Liver (tissue), 9 donors: ENCODE results near the gene AXIN2. TPM values are rescaled to one million over a fixed set of nuclear protein-coding genes. Genes with fewer than 3 reads are reported as not detected.

Experiments used
- DNase-seq: peaks from one replicate; pipeline ENCODE4 v3.0.0-alpha.2; 2017; ENCODE audit warnings: low spot score
- H3K27ac ChIP-seq, 2 donors: one replicate each; pipeline ENCODE4 v1.7.0; 2013; ENCODE audit warnings: inconsistent platforms in 2 of 2, low read length in 2 of 2, control low read depth in 1 of 2, low read depth in 1 of 2, mild to moderate bottlenecking in 1 of 2
- H3K27me3 ChIP-seq, 4 donors: one replicate each; pipeline versions ENCODE4 v1.6.1 to v1.7.0; 2013; ENCODE audit warnings: low read length in 3 of 4, inconsistent platforms in 1 of 4, mild to moderate bottlenecking in 1 of 4, moderate library complexity in 1 of 4; ENCODE audit not compliant: control insufficient read depth in 4 of 4, insufficient read depth in 4 of 4
- H3K36me3 ChIP-seq, 4 donors: one replicate each; pipeline versions ENCODE4 v1.6.1 to v1.7.0; 2013; ENCODE audit warnings: low read length in 3 of 4, mild to moderate bottlenecking in 3 of 4, low read depth in 1 of 4, moderate library complexity in 1 of 4; ENCODE audit not compliant: control insufficient read depth in 4 of 4, insufficient read depth in 3 of 4
- H3K4me1 ChIP-seq, 4 donors: one replicate each; pipeline versions ENCODE4 v1.6.1 to v1.7.0; 2013; ENCODE audit warnings: low read length in 3 of 4, mild to moderate bottlenecking in 3 of 4, moderate library complexity in 1 of 4; ENCODE audit not compliant: control insufficient read depth in 4 of 4, insufficient read depth in 4 of 4
- H3K4me3 ChIP-seq, 3 donors: one replicate each; pipeline versions ENCODE4 v1.6.1 to v1.7.0; 2013; ENCODE audit warnings: low read length in 3 of 3, control low read depth in 1 of 3, low read depth in 1 of 3, mild to moderate bottlenecking in 1 of 3
- H3K9ac ChIP-seq, 2 donors: one replicate each; pipeline ENCODE4 v1.7.0; 2013; ENCODE audit warnings: low read length in 2 of 2, mild to moderate bottlenecking in 2 of 2, moderate library complexity in 2 of 2, control low read depth in 1 of 2, low read depth in 1 of 2
- H3K9me3 ChIP-seq, 4 donors: one replicate each; pipeline versions ENCODE4 v1.6.1 to v1.7.0; 2013; ENCODE audit warnings: low read length in 3 of 4; ENCODE audit not compliant: control insufficient read depth in 4 of 4
- EGR1 ChIP-seq, 2 donors: IDR thresholded peaks; 2 replicates each; pipeline ENCODE4 v1.6.1; 2016 to 2018; ENCODE audit warnings: antibody characterized with exemption in 2 of 2, low read depth in 2 of 2
- FOXA1 ChIP-seq: IDR thresholded peaks from 2 replicates; pipeline ENCODE4 v1.6.1; 2016; ENCODE audit warnings: antibody characterized with exemption
- FOXA2 ChIP-seq: IDR thresholded peaks from 2 replicates; pipeline ENCODE4 v1.6.1; 2016; ENCODE audit warnings: antibody characterized with exemption
- GABPA ChIP-seq, 2 donors: IDR thresholded peaks in 1 of 2; conservative IDR thresholded peaks in 1 of 2; 2 replicates each; pipeline ENCODE4 v1.6.1; 2016; ENCODE audit warnings: antibody characterized with exemption in 2 of 2, mild to moderate bottlenecking in 1 of 2, moderate library complexity in 1 of 2
- HNF4A ChIP-seq, 2 donors: conservative IDR thresholded peaks; 2 replicates each; pipeline ENCODE4 v1.6.1; 2016; ENCODE audit warnings: antibody characterized with exemption in 2 of 2, mild to moderate bottlenecking in 2 of 2
- HNF4G ChIP-seq: IDR thresholded peaks from 2 replicates; pipeline ENCODE4 v1.6.1; 2016; ENCODE audit warnings: antibody characterized with exemption
- JUND ChIP-seq, 2 donors: IDR thresholded peaks; 2 replicates each; pipeline ENCODE4 v1.6.1; 2016; ENCODE audit warnings: antibody characterized with exemption in 2 of 2
- RAD21 ChIP-seq, 2 donors: IDR thresholded peaks; 2 replicates each; pipeline ENCODE4 v1.6.1; 2016; ENCODE audit warnings: antibody characterized with exemption in 2 of 2, mild to moderate bottlenecking in 2 of 2
- RXRA ChIP-seq, 2 donors: IDR thresholded peaks; 2 replicates each; pipeline ENCODE4 v1.6.1; 2017 to 2018; ENCODE audit warnings: antibody characterized with exemption in 2 of 2, mild to moderate bottlenecking in 1 of 2
- TAF1 ChIP-seq: conservative IDR thresholded peaks from 2 replicates; pipeline ENCODE4 v1.6.1; 2016; ENCODE audit warnings: antibody characterized with exemption, mild to moderate bottlenecking
- YY1 ChIP-seq: IDR thresholded peaks from 2 replicates; pipeline ENCODE4 v1.6.1; 2016; ENCODE audit warnings: antibody characterized with exemption, mild to moderate bottlenecking
- WGBS: extraction: QIAGEN DNeasy Blood & Tissue Kit; methylation state at CpG from one replicate; pipeline ENCODE4 v1.1.7; 2013; 5-methylcytosine and 5-hydroxymethylcytosine counted together
- polyA plus RNA-seq, 2 donors: library from polyadenylated mRNA; stranded (reverse) in 1 of 2; unstranded in 1 of 2; fragments of 200-250 nt in 1 of 2; fragments of >200 nt in 1 of 2; fragmentation: Nextera tagmentation in 1 of 2; extraction: Ambion mirVana in 1 of 2; gene quantifications; one replicate each; pipeline versions ENCODE4 v1.2.1 to v1.2.3, GENCODE V29; 2013 to 2015
- total RNA-seq, 2 donors: library from RNA; depleted of rRNA; stranded (reverse); fragments of >200 nt; gene quantifications; one replicate each; pipeline ENCODE4 v1.2.3, GENCODE V29; 2014
- TF ChIP-seq, protein P1 (sequence below): IDR thresholded peaks from 2 replicates; pipeline ENCODE4 v1.6.1; 2016; ENCODE audit warnings: antibody characterized with exemption, mild to moderate bottlenecking
- TF ChIP-seq, protein P2 (sequence below): IDR thresholded peaks from 2 replicates; pipeline ENCODE4 v1.6.1; 2016; ENCODE audit warnings: antibody characterized with exemption
- TF ChIP-seq, protein P3 (sequence below): fragments of 150-350 bp; IDR thresholded peaks from 2 replicates; pipeline ENCODE4 v1.5.1; 2017; ENCODE audit warnings: improper control_type of control experiment, low read depth, low read length; ENCODE audit not compliant: missing input control
- TF ChIP-seq, protein P4 (sequence below): IDR thresholded peaks from 2 replicates; pipeline ENCODE4 v1.6.1; 2016; ENCODE audit warnings: antibody characterized with exemption
- TF ChIP-seq, protein P5 (sequence below): IDR thresholded peaks from 2 replicates; pipeline ENCODE4 v1.6.1; 2016; ENCODE audit warnings: antibody characterized with exemption
- donor health status: healthy.
- donor health status: healthy.
- donor health status: healthy.
- donor health status: healthy.
- donor health status: healthy.

Gene AXIN2
- total and polyA plus RNA-seq, 4 donors = 0.33 to 3.5 (median 1.5) TPM

DNA sequence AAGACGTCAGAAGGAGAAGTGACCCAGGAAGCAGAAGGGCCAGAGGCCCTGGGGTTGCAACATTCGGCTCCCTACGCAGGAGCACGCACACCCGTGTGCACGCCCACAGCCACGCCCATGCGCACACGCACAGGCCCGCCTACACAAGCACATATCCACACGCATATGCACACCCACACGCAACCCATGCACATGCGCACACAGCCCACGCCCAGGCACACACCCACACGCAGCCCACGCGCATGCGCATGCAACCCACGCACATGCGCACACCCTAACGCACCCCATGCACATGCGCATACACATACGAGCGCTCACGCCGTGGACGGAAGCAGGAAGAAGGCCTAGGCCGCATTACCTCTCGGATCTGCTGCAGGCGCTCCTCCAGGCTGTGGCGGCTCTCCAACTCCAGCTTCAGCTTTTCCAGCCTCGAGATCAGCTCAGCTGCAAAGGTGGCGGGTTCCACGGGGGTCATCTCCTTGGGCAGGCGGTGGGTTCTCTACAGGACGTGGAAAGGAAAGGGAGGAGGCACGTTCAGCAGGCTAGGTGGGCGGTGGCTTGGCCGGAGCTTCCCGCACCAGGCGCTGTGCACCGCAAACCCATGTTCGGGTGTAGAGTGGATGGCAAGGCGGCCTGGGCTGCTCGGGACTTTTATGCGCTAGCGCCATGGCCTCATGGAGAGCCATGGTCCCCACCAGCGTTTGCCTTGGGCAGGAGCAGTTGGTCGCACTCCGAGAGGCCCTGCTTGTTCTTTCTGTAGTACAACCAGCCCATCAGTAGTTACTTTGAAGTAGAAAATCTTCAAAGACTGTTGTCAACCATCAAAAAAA is 23.4 kb downstream of the AXIN2 start:
- Histone ChIP-seq H3K27me3 (no peaks in the 10 kb centered on the region), H3K36me3 (peaks cover 0 to 10% (median 2%) of the 10 kb centered on the region in 4 donors), H3K9me3 (no peaks in the 10 kb centered on the region), H3K9ac (no peak overlapping the region), H3K4me1 (no peaks in the 10 kb centered on the region), H3K4me3 (no peak overlapping the region), H3K27ac (no peak overlapping the region)
- WGBS = 94% methylated on average over 50 of the region's 50 CpGs
- no peak for TF ChIP-seq FOXA1
- TF ChIP-seq, protein P1, sequence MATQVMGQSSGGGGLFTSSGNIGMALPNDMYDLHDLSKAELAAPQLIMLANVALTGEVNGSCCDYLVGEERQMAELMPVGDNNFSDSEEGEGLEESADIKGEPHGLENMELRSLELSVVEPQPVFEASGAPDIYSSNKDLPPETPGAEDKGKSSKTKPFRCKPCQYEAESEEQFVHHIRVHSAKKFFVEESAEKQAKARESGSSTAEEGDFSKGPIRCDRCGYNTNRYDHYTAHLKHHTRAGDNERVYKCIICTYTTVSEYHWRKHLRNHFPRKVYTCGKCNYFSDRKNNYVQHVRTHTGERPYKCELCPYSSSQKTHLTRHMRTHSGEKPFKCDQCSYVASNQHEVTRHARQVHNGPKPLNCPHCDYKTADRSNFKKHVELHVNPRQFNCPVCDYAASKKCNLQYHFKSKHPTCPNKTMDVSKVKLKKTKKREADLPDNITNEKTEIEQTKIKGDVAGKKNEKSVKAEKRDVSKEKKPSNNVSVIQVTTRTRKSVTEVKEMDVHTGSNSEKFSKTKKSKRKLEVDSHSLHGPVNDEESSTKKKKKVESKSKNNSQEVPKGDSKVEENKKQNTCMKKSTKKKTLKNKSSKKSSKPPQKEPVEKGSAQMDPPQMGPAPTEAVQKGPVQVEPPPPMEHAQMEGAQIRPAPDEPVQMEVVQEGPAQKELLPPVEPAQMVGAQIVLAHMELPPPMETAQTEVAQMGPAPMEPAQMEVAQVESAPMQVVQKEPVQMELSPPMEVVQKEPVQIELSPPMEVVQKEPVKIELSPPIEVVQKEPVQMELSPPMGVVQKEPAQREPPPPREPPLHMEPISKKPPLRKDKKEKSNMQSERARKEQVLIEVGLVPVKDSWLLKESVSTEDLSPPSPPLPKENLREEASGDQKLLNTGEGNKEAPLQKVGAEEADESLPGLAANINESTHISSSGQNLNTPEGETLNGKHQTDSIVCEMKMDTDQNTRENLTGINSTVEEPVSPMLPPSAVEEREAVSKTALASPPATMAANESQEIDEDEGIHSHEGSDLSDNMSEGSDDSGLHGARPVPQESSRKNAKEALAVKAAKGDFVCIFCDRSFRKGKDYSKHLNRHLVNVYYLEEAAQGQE = no peak
- no peak for TF ChIP-seq GABPA (IDR thresholded peaks at IDR 0.05 in 1 of 2, conservative IDR thresholded peaks at IDR 0.05 in 1 of 2)
- no peak for TF ChIP-seq FOXA2
- no peak for DNase-seq

DNA sequence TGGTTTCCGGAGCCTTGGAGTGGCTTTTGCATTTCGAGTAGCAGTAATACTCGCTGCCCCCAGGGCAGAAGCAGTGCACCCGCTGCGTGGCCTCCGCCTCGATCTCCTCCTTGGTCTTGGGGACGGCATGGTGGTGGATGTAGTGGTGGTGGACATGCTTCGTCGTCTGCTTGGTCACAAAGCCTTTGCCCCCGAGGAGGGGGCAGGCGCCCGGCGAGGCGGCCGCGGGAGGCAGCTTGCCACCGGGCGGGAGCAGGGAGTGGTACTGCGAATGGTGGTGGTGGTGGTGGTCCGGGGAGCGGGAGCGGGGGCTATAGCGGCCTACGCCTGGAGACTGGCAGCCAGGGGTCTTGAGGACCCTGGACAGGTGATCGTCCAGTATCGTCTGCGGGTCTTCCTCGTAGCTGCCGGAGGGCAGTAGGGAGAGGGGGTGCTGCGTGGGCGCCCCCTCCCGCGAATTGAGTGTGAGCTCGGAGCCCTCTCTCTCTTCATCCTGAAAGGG is 24.1 kb downstream of the AXIN2 start:
- Histone ChIP-seq H3K27me3 (no peaks in the 10 kb centered on the region), H3K9ac (no peak overlapping the region), H3K9me3 (no peaks in the 10 kb centered on the region), H3K27ac (no peak overlapping the region), H3K36me3 (peaks cover 0 to 10% (median 2%) of the 10 kb centered on the region in 4 donors), H3K4me3 (no peak overlapping the region), H3K4me1 (peaks cover 0 to 3% (median under 1%) of the 10 kb centered on the region in 4 donors)
- 97% methylated on average over 35 of the region's 35 CpGs for WGBS
- no peak for DNase-seq
- no peak for TF ChIP-seq YY1
- TF ChIP-seq TAF1 = no peak
- TF ChIP-seq, protein P2, sequence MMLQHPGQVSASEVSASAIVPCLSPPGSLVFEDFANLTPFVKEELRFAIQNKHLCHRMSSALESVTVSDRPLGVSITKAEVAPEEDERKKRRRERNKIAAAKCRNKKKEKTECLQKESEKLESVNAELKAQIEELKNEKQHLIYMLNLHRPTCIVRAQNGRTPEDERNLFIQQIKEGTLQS = no peak
- no peak for TF ChIP-seq HNF4G
- TF ChIP-seq EGR1 (IDR thresholded peaks at IDR 0.05; ENCODE audit: low read depth in 2 of 2) = no peak
- no peak for TF ChIP-seq RXRA (IDR thresholded peaks at IDR 0.05)
- TF ChIP-seq HNF4A (conservative IDR thresholded peaks at IDR 0.05) = no peak
- no peak for TF ChIP-seq FOXA2
- TF ChIP-seq, protein P3, sequence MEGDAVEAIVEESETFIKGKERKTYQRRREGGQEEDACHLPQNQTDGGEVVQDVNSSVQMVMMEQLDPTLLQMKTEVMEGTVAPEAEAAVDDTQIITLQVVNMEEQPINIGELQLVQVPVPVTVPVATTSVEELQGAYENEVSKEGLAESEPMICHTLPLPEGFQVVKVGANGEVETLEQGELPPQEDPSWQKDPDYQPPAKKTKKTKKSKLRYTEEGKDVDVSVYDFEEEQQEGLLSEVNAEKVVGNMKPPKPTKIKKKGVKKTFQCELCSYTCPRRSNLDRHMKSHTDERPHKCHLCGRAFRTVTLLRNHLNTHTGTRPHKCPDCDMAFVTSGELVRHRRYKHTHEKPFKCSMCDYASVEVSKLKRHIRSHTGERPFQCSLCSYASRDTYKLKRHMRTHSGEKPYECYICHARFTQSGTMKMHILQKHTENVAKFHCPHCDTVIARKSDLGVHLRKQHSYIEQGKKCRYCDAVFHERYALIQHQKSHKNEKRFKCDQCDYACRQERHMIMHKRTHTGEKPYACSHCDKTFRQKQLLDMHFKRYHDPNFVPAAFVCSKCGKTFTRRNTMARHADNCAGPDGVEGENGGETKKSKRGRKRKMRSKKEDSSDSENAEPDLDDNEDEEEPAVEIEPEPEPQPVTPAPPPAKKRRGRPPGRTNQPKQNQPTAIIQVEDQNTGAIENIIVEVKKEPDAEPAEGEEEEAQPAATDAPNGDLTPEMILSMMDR = no peak
- no peak for TF ChIP-seq JUND (IDR thresholded peaks at IDR 0.05)
- TF ChIP-seq, protein P4, sequence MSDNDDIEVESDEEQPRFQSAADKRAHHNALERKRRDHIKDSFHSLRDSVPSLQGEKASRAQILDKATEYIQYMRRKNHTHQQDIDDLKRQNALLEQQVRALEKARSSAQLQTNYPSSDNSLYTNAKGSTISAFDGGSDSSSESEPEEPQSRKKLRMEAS = no peak
- no peak for TF ChIP-seq RAD21 (IDR thresholded peaks at IDR 0.05)
- TF ChIP-seq FOXA1 = no peak
- no peak for TF ChIP-seq GABPA (IDR thresholded peaks at IDR 0.05 in 1 of 2, conservative IDR thresholded peaks at IDR 0.05 in 1 of 2)
- TF ChIP-seq, protein P5, sequence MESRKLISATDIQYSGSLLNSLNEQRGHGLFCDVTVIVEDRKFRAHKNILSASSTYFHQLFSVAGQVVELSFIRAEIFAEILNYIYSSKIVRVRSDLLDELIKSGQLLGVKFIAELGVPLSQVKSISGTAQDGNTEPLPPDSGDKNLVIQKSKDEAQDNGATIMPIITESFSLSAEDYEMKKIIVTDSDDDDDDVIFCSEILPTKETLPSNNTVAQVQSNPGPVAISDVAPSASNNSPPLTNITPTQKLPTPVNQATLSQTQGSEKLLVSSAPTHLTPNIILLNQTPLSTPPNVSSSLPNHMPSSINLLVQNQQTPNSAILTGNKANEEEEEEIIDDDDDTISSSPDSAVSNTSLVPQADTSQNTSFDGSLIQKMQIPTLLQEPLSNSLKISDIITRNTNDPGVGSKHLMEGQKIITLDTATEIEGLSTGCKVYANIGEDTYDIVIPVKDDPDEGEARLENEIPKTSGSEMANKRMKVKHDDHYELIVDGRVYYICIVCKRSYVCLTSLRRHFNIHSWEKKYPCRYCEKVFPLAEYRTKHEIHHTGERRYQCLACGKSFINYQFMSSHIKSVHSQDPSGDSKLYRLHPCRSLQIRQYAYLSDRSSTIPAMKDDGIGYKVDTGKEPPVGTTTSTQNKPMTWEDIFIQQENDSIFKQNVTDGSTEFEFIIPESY = no peak
